Esophagus squamous epithelium (tissue), 4 donors: ENCODE data around the gene USP28.

ENCODE experiments used
- CTCF ChIP-seq, 6 experiments: fragments of 450-650 bp in 4 of 6; fragments of 200-600 bp in 2 of 6; sonication (generic) in 2 of 6; IDR thresholded peaks; one replicate each; pipeline ENCODE4 v1.5.1; 2016 to 2019; ENCODE audit warnings: antibody characterized with exemption in 6 of 6, mild to moderate bottlenecking in 4 of 6, moderate library complexity in 4 of 6
- POLR2A ChIP-seq, 4 donors: fragments of 450-650 bp; IDR thresholded peaks; one replicate each; pipeline ENCODE4 v1.6.1; 2017; ENCODE audit warnings: antibody characterized with exemption in 4 of 4, mild to moderate bottlenecking in 4 of 4, moderate library complexity in 3 of 4

- no peak for TF ChIP-seq POLR2A (IDR thresholded peaks at IDR 0.05)
- TF ChIP-seq CTCF (IDR thresholded peaks at IDR 0.05), result no peak
Observed at GRCh38 chr11:113771964-113772363, 103.4 kb downstream of the USP28 start.
